GM23338 (cell line): ENCODE data around the gene WSCD1.

Source experiments
- CREB1 ChIP-seq: fragments of 250-450 bp; sonication (Bioruptor Pico); IDR thresholded peaks from 2 replicates; pipeline ENCODE4 v1.5.0; 2020; ENCODE audit warnings: low read depth, mild to moderate bottlenecking, moderate library complexity
- CTCF ChIP-seq, 2 experiments: fragments of 200-600 bp in 1 of 2; sonication (generic) in 1 of 2; conservative IDR thresholded peaks; 2 replicates each; pipeline versions ENCODE4 v1.5.1 to v1.6.1; 2016 to 2017; ENCODE audit warnings: antibody characterized with exemption in 2 of 2, low read depth in 2 of 2, mild to moderate bottlenecking in 2 of 2, moderate library complexity in 1 of 2
- ETS1 ChIP-seq: IDR thresholded peaks from 2 replicates; pipeline ENCODE4 v1.6.1; 2016; ENCODE audit warnings: antibody characterized with exemption
- EZH2 ChIP-seq: fragments of 200-600 bp; sonication (generic); IDR thresholded peaks from one replicate; pipeline ENCODE4 v1.8.0; 2017; ENCODE audit warnings: antibody characterized with exemption, mild to moderate bottlenecking, low read depth; ENCODE audit not compliant: unreplicated experiment
- EZH2phosphoT487 ChIP-seq: fragments of 200-600 bp; sonication (generic); IDR thresholded peaks from one replicate; pipeline ENCODE4 v1.8.1; 2018; ENCODE audit warnings: antibody characterized with exemption; ENCODE audit not compliant: unreplicated experiment
- JUNB ChIP-seq: IDR thresholded peaks from one replicate; pipeline ENCODE4 v1.6.1; 2016; ENCODE audit warnings: antibody characterized with exemption; ENCODE audit not compliant: unreplicated experiment
- POLR2AphosphoS5 ChIP-seq: IDR thresholded peaks from 2 replicates; pipeline ENCODE4 v1.6.1; 2016; ENCODE audit warnings: antibody characterized with exemption, low read depth
- REST ChIP-seq: IDR thresholded peaks from one replicate; pipeline ENCODE4 v1.6.1; 2018; ENCODE audit warnings: antibody characterized with exemption; ENCODE audit not compliant: unreplicated experiment
- ZNF331 ChIP-seq: fragments of 250-450 bp; sonication (Bioruptor Pico); IDR thresholded peaks from 2 replicates; pipeline ENCODE4 v1.5.0; 2020; ENCODE audit warnings: low read depth, mild to moderate bottlenecking, moderate library complexity
- ZNF462 ChIP-seq: fragments of 250-450 bp; sonication (Bioruptor Pico); IDR thresholded peaks from 2 replicates; pipeline ENCODE4 v1.5.0; 2020; ENCODE audit warnings: mild to moderate bottlenecking, moderate library complexity

- TF ChIP-seq CTCF (conservative IDR thresholded peaks at IDR 0.05; ENCODE audit: low read depth in 2 of 2) (no peak), EZH2phosphoT487 (no peak), ZNF331 (CRISPR knock-in tag) (no peak), POLR2AphosphoS5 (no peak), EZH2 (no peak), ETS1 (no peak), ZNF462 (no peak), JUNB (no peak), REST (no peak), CREB1 (CRISPR knock-in tag) (no peak)
Measured at GRCh38 chr17:6073620-6074019, 3.4 kb downstream of the WSCD1 start.
